HEK293T (cell line): ENCODE measurements around the gene CROT.

Experiments
- CTCF ChIA-PET: fragments of 350-600 bp; formaldehyde crosslinking; extraction: SDS; loops from one replicate; lab custom pipeline; 2021; ENCODE audit warnings: antibody characterized with exemption, inconsistent platforms; lab: Yijun Ruan, JAX
- POLR2A ChIA-PET: fragments of 350-600 bp; formaldehyde crosslinking; extraction: SDS; loops from one replicate; lab custom pipeline; 2020; ENCODE audit warnings: antibody characterized with exemption, inconsistent platforms; lab: Yijun Ruan, JAX
- DNase-seq: peaks from one replicate; pipeline ENCODE4 v3.0.0; 2012; ENCODE audit warnings: mixed read lengths; ENCODE audit errors: extremely low spot score
- ARNT ChIP-seq: fragments of 450-650 bp; IDR thresholded peaks from 2 replicates; pipeline ENCODE4 v1.6.1; 2017; ENCODE audit warnings: mild to moderate bottlenecking
- BHLHE40 ChIP-seq: fragments of 450-650 bp; IDR thresholded peaks from 2 replicates; pipeline ENCODE4 v1.6.1; 2016; ENCODE audit warnings: mild to moderate bottlenecking, moderate library complexity, borderline replicate concordance
- CTBP1 ChIP-seq: fragments of 450-650 bp; IDR thresholded peaks from 2 replicates; pipeline ENCODE4 v1.6.1; 2016; ENCODE audit warnings: borderline replicate concordance
- ELF4 ChIP-seq: fragments of 450-650 bp; IDR thresholded peaks from 2 replicates; pipeline ENCODE4 v1.6.1; 2017; ENCODE audit warnings: antibody characterized with exemption
- FOXA1 ChIP-seq: fragments of 450-650 bp; IDR thresholded peaks from 2 replicates; pipeline ENCODE4 v1.6.1; 2016; ENCODE audit warnings: mild to moderate bottlenecking
- FOXK2 ChIP-seq: fragments of 450-650 bp; IDR thresholded peaks from 2 replicates; pipeline ENCODE4 v1.6.1; 2016; ENCODE audit warnings: mild to moderate bottlenecking
- FOXM1 ChIP-seq: fragments of 450-650 bp; IDR thresholded peaks from 2 replicates; pipeline ENCODE4 v1.6.1; 2017; ENCODE audit warnings: mild to moderate bottlenecking, borderline replicate concordance
- HDGF ChIP-seq: fragments of 450-650 bp; IDR thresholded peaks from 2 replicates; pipeline ENCODE4 v1.6.1; 2017; ENCODE audit warnings: antibody characterized with exemption, borderline replicate concordance
- LEF1 ChIP-seq: fragments of 450-650 bp; IDR thresholded peaks from 2 replicates; pipeline ENCODE4 v1.6.1; 2017; ENCODE audit warnings: mild to moderate bottlenecking, borderline replicate concordance
- NFRKB ChIP-seq: fragments of 450-650 bp; IDR thresholded peaks from 2 replicates; pipeline ENCODE4 v1.6.1; 2016; ENCODE audit warnings: mild to moderate bottlenecking, moderate library complexity
- SP1 ChIP-seq: fragments of 450-650 bp; IDR thresholded peaks from 2 replicates; pipeline ENCODE4 v1.6.1; 2017
- SUZ12 ChIP-seq: fragments of 450-650 bp; IDR thresholded peaks from 2 replicates; pipeline ENCODE4 v1.6.1; 2016; ENCODE audit warnings: mild to moderate bottlenecking
- TARDBP ChIP-seq: fragments of 450-650 bp; IDR thresholded peaks from 2 replicates; pipeline ENCODE4 v1.6.1; 2016
- ZNF384 ChIP-seq: fragments of 450-650 bp; IDR thresholded peaks from 2 replicates; pipeline ENCODE4 v1.6.1; 2016
- TF ChIP-seq, protein P1 (sequence below): fragments of 450-650 bp; IDR thresholded peaks from 2 replicates; pipeline ENCODE4 v1.6.1; 2016

CROT gene

DNA sequence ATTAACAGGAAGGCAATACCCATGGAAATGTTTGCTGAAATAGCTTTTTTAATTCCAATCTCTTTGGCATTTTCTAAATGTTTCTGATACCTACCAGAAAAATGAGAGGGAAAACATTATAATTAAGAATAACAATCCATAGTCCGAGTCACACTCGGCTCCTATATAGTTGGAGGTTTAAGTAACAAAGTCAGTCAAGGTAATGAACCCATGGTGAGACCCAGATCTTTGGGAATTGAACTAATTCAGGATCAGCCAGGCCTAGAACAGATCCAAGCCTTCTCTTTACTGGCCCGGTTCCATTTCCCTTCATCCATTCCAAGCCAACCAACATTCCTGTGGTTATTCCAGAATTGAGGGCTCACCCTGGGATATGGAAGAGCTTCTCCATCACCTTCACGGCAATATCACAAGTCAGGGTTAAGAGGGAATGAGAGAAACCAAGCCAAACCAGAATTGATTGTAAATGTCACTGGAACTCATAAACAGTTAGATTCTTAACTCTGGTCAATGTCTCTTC is 101.7 kb downstream of the CROT start:
- ChIA-PET POLR2A (no interaction called here), CTCF (interaction anchor here (0.5 to 1.1 kb wide), 2 partner anchors 18 to 160 kb away, joined by 3 read pairs; no protein-coding TSS in a partner anchor)
- DNase-seq: no peak
- TF ChIP-seq HDGF (no peak), ARNT (no peak), SP1 (no peak), FOXA1 (no peak), SUZ12 (no peak), CTBP1 (no peak), TARDBP (no peak), LEF1 (no peak), FOXM1 (no peak), BHLHE40 (no peak), FOXK2 (no peak), ELF4 (no peak), NFRKB (no peak)
- TF ChIP-seq, protein P1, sequence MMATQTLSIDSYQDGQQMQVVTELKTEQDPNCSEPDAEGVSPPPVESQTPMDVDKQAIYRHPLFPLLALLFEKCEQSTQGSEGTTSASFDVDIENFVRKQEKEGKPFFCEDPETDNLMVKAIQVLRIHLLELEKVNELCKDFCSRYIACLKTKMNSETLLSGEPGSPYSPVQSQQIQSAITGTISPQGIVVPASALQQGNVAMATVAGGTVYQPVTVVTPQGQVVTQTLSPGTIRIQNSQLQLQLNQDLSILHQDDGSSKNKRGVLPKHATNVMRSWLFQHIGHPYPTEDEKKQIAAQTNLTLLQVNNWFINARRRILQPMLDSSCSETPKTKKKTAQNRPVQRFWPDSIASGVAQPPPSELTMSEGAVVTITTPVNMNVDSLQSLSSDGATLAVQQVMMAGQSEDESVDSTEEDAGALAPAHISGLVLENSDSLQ: no peak

DNA sequence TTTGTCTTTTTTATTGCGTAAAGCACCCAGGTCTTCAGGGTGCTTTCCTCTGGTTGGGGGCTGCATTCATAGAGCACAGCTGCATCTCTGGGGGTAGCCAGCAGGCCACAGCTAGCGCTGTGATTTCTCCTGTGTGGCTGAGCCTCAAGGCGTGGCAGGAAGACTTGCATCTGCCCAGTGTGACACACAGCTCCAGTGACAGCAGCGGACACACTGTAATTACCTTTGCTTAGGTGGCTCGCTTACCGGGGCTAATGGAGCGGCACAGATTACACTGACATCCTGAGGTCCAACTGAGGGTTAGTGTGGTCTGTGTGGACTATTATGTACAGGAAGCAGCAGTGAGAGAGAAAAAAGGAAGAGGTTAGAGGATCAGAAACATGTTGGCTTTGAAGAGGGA is 102.9 kb downstream of the CROT start:
- ChIA-PET CTCF (no interaction called here), POLR2A (no interaction called here)
- TF ChIP-seq CTBP1 (no peak), SUZ12 (no peak), BHLHE40 (no peak), HDGF (no peak), LEF1 (no peak), ZNF384 (no peak), FOXK2 (no peak), FOXM1 (no peak), TARDBP (no peak), NFRKB (no peak), FOXA1 (no peak), ELF4 (no peak)
- no peak for DNase-seq
